HUES6 (cell line): ENCODE measurements around the gene BEX2.
A peak's percentile ranks its signal among the peaks of the same experiment; 100 is the strongest.
"Not testable (repeated sequence)": the region's sequence is repeated elsewhere in the genome, so short reads cannot be mapped to it uniquely, and the experiment has no call there.

ENCODE experiments used
- H3K27ac ChIP-seq: 2 replicates; pipeline ENCODE4 v1.7.0; 2013; ENCODE audit warnings: low read depth, mild to moderate bottlenecking, low read length, inconsistent platforms
- H3K27me3 ChIP-seq: 2 replicates; pipeline ENCODE4 v1.6.1; 2013; ENCODE audit warnings: low read length; ENCODE audit not compliant: control insufficient read depth, insufficient read depth
- H3K36me3 ChIP-seq: 2 replicates; pipeline ENCODE4 v1.6.1; 2013; ENCODE audit warnings: low read length; ENCODE audit not compliant: control insufficient read depth, insufficient read depth
- H3K4me1 ChIP-seq: 2 replicates; pipeline ENCODE4 v1.6.1; 2013; ENCODE audit warnings: low read length; ENCODE audit not compliant: control insufficient read depth, insufficient read depth
- H3K4me3 ChIP-seq: 2 replicates; pipeline ENCODE4 v1.5.1; 2013; ENCODE audit warnings: low read depth, low read length
- H3K9ac ChIP-seq: one replicate; pipeline ENCODE4 v1.6.1; 2013; ENCODE audit warnings: mild to moderate bottlenecking, low read length
- H3K9me3 ChIP-seq: 2 replicates; pipeline ENCODE4 v1.6.1; 2013; ENCODE audit warnings: low read depth, low read length; ENCODE audit not compliant: control insufficient read depth, insufficient read depth

Gene BEX2

GRCh38 chrX:103310555-103311398, at the start of gene BEX2:
BEX2 (minus strand) TSS chrX:103310990; CDS start chrX:103309976, 1,014 bp downstream.
- H3K9me3 ChIP-seq, result no peaks in the 10 kb centered on the region
- peak within 1 kb of the TSS; percentile 73 for H3K4me3 ChIP-seq
- no peaks in the 10 kb centered on the region; the same call in 1 of the 2 replicates for H3K36me3 ChIP-seq
- H3K4me1 ChIP-seq, result peaks cover 2% of the 10 kb centered on the region; the same call in 1 of the 2 replicates
- no peak within 1 kb of the TSS for H3K27ac ChIP-seq
- peaks cover 15% of the 10 kb centered on the region for H3K27me3 ChIP-seq
- peak within 1 kb of the TSS; percentile 55 for H3K9ac ChIP-seq

GRCh38 chrX:103360092-103360491, 49.3 kb upstream of the BEX2 start:
- Histone ChIP-seq H3K27me3 (no peaks in the 10 kb centered on the region; the same call in 1 of the 2 replicates), H3K9me3 (no peaks in the 10 kb centered on the region), H3K4me1 (peaks cover 22% of the 10 kb centered on the region), H3K36me3 (peaks cover 11% of the 10 kb centered on the region), H3K4me3 (no peak overlapping the region), H3K9ac (peak overlapping the region; percentile 5), H3K27ac (no peak overlapping the region)

GRCh38 chrX:103359605-103360004, 48.8 kb upstream of the BEX2 start:
- not testable (repeated sequence) for H3K9ac ChIP-seq
- H3K4me1 ChIP-seq, result peaks cover 22% of the 10 kb centered on the region

GRCh38 chrX:103357871-103358270, 47.1 kb upstream of the BEX2 start:
- Histone ChIP-seq H3K4me3 (peak overlapping the region; percentile 81), H3K27ac (no peak overlapping the region), H3K4me1 (peaks cover 20% of the 10 kb centered on the region), H3K27me3 (no peaks in the 10 kb centered on the region; the same call in 1 of the 2 replicates), H3K9ac (peak overlapping the region; percentile 91), H3K9me3 (no peaks in the 10 kb centered on the region), H3K36me3 (peaks cover 11% of the 10 kb centered on the region)

More at GRCh38 chrX:103359605-103360004, 48.8 kb upstream of the BEX2 start:
- not testable (repeated sequence) for H3K9me3 ChIP-seq, H3K27me3 ChIP-seq, H3K27ac ChIP-seq, H3K4me3 ChIP-seq
- peaks cover 11% of the 10 kb centered on the region for H3K36me3 ChIP-seq

- Histone ChIP-seq H3K4me1 (peaks cover 10% of the 10 kb centered on the region), H3K27ac (peak overlapping the region; percentile 52; the same call in 1 of the 2 replicates), H3K4me3 (peak overlapping the region; percentile 81), H3K9me3 (no peaks in the 10 kb centered on the region), H3K9ac (peak overlapping the region; percentile 91), H3K36me3 (peaks cover 11% of the 10 kb centered on the region), H3K27me3 (no peaks in the 10 kb centered on the region; the same call in 1 of the 2 replicates)
These were observed 46.1 kb upstream of the BEX2 start for GRCh38 chrX:103356858-103357257.

DNA sequence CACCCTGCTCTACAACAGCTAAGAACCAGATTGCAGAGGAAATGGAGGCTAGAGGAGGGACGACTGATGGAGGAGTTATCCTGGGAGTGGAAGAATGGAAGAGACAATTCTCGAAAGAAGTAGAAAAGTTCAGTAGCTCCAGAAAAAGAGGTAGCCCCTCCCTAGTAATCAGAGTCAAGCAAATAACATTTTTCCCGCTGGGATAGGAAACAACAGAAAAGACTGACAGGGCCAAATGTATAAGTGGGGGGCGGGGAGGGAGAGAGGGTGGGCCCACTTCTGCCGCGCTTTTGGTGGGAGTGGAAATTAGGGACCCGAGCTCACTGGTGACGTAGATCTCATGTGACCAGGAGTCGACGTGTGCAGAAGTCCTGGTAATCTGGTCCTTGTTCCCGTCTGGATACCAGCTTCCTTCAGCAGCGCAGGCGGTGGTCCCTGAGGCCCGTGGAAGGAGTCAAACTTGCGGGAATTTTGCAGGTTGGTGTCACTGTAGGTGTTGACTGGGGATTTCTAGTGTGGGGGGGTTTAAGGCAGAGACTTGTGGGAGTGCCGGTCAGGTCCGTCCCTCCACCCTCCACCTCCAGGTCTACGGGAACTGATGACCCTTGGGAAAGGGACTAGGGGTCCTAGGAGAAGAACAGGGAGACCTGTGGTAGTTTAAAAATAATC, 45.5 kb upstream of the BEX2 start, which contains the start of gene TCEAL9:
TCEAL9 (plus strand) TSS at position 377 of the 669 bp plus-strand sequence. CDS start 1,179 bp downstream, outside the sequence.
- Histone ChIP-seq H3K36me3 (peaks cover 11% of the 10 kb centered on the region), H3K9me3 (no peaks in the 10 kb centered on the region), H3K4me1 (peaks cover 4% of the 10 kb centered on the region; the same call in 1 of the 2 replicates), H3K27ac (peak within 1 kb of the TSS; percentile 52; the same call in 1 of the 2 replicates), H3K27me3 (no peaks in the 10 kb centered on the region; the same call in 1 of the 2 replicates), H3K4me3 (peak within 1 kb of the TSS; percentile 81), H3K9ac (peak within 1 kb of the TSS; percentile 91)

- H3K27me3 ChIP-seq, result peaks cover 15% of the 10 kb centered on the region; the same call in 1 of the 2 replicates
- no peaks in the 10 kb centered on the region for H3K36me3 ChIP-seq
- H3K27ac ChIP-seq, result no peak overlapping the region
- no peaks in the 10 kb centered on the region for H3K9me3 ChIP-seq
- H3K4me1 ChIP-seq, result peaks cover 10% of the 10 kb centered on the region
- H3K9ac ChIP-seq, result no peak overlapping the region
- peak overlapping the region; percentile 51 for H3K4me3 ChIP-seq
These were observed 37.0 kb upstream of the BEX2 start for GRCh38 chrX:103347682-103348397.

DNA sequence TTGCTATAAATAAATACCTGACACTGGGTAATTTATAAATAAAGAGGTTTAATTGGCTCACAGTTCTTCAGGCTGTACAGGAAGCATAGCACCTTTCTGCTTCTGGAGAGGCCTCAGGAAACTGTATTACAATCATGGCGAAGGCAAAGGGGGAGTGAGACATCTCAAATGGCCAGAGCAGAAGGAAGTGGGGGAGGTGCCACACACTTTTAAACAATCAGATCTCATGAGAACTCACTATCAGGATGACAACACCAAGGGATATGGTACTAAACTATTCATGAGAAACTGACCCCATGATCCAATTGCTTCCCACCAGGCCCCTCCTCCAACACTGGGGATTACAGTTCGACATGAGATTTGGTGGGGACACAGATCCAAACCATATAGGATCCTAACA, 33.8 kb upstream of the BEX2 start:
- no peaks in the 10 kb centered on the region; the same call in 1 of the 2 replicates for H3K4me1 ChIP-seq

GRCh38 chrX:103343105-103343504, 32.3 kb upstream of the BEX2 start:
- Histone ChIP-seq H3K27ac (no peak overlapping the region), H3K9me3 (no peaks in the 10 kb centered on the region), H3K27me3 (peaks cover 7% of the 10 kb centered on the region; the same call in 1 of the 2 replicates), H3K4me1 (no peaks in the 10 kb centered on the region; the same call in 1 of the 2 replicates), H3K4me3 (no peak overlapping the region), H3K9ac (no peak overlapping the region), H3K36me3 (no peaks in the 10 kb centered on the region)

More for the DNA sequence above, 33.8 kb upstream of the BEX2 start:
- Histone ChIP-seq H3K27me3 (peaks cover 15% of the 10 kb centered on the region; the same call in 1 of the 2 replicates), H3K4me3 (no peak overlapping the region), H3K9me3 (no peaks in the 10 kb centered on the region), H3K36me3 (no peaks in the 10 kb centered on the region), H3K9ac (no peak overlapping the region), H3K27ac (no peak overlapping the region)

DNA sequence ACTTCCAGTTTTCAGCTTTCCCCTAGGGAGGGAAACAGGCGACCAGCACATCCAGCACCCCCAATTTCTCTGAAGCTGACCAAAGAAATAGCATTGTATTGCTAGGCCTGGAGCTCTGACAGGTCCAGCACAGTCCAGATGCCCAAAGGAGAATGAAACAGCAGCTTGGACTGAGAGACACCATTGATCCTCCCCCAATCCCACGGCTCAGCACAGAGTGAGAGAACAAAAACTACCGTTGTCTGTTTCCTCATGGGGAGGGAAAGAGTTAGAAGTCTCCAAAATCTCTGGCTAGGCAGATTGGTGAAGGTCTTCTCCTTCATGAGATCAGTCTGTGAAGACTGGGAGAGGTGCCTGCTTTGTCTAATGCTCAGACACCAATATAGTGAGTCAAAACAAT, 27.9 kb upstream of the BEX2 start:
- Histone ChIP-seq H3K27ac (no peak overlapping the region), H3K4me1 (peaks cover 2% of the 10 kb centered on the region; the same call in 1 of the 2 replicates), H3K4me3 (no peak overlapping the region), H3K27me3 (peaks cover 9% of the 10 kb centered on the region; the same call in 1 of the 2 replicates), H3K9me3 (no peaks in the 10 kb centered on the region), H3K9ac (no peak overlapping the region), H3K36me3 (no peaks in the 10 kb centered on the region)
